Choroid plexus epithelial cell (primary cell): Measurements from ENCODE around the gene SKAP1.

Source experiments
- DNase-seq: peaks from one replicate; pipeline ENCODE4 v3.0.0-alpha.2; 2010; ENCODE audit warnings: low read depth
- H3K4me3 ChIP-seq: 2 replicates; pipeline ENCODE4 v1.5.1; 2011; ENCODE audit warnings: low read depth, mild to moderate bottlenecking, control low read depth, low read length, moderate library complexity
- CTCF ChIP-seq: conservative IDR thresholded peaks from 2 replicates; pipeline ENCODE4 v1.5.1; 2011; ENCODE audit warnings: low read depth, mild to moderate bottlenecking, control low read depth, inconsistent platforms, low read length, moderate library complexity

The SKAP1 gene

DNA sequence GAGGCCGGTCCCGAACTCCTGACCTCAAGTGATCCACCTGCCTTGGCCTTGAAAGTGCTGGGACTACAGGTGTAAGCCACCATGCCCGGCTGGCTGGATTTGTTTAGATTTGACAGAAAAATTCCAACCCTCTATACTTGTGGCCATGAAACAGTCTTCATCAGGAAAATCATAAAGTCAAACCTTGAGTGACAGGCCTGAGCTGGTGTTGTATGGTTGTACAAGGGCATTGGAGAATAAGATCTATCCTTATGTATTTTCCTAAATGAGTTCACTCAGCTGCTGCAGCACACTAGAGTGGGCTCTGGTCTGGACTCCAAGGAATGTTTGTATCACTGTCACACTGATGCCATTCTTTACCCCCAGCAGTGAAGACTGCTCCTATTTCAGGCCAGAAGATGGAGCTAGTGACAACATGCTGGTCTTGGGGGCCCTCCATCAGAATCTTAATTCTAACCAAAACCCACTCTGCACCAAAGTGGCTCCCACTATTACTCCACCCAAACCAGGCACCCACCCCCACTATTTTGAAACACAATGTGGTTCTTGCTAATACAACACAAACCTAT lies 295.0 kb downstream of the SKAP1 start:
- no peak overlapping the region for H3K4me3 ChIP-seq
- TF ChIP-seq CTCF: peak; percentile 41
- DNase-seq: peak; percentile 13

- TF ChIP-seq CTCF: no peak
- no peak overlapping the region for H3K4me3 ChIP-seq
- no peak for DNase-seq
These were observed 297.6 kb downstream of the SKAP1 start for GRCh38 chr17:48132385-48132784.

DNA sequence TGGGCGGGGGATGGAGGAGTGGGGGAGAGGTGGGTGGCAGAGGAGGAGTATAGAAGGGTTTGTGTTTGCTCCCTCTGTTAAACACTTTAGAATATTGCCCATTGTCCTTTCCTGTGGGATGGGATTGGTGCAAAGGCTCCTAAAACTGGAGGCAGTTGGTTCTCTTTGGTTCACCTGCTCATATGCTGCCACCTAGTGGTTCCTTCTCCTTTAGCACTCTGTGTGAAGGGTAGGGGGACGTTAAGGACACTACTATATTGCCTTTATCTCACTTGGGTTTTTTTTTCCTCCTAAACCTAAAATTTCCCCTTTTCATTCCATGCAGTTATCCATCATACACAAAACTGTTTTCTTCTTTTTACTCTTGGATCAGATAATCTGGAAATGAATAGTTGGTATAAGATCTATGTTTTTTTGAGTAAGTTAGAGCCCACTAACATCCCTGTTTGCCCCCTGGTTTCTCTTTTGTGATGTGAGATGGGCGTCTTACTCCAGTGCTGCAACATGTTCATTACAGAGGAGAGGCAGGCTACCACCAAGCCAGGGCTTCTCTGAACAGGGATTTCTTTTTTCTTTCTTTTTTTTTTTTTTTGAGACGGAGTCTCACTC lies 298.7 kb downstream of the SKAP1 start:
- peak; percentile 91 for TF ChIP-seq CTCF
- DNase-seq: peak; percentile 80
- no peak overlapping the region for H3K4me3 ChIP-seq

GRCh38 chr17:48129981-48130380 lies 300.0 kb downstream of the SKAP1 start:
- no peak overlapping the region for H3K4me3 ChIP-seq
- DNase-seq: no peak
- no peak for TF ChIP-seq CTCF

DNA sequence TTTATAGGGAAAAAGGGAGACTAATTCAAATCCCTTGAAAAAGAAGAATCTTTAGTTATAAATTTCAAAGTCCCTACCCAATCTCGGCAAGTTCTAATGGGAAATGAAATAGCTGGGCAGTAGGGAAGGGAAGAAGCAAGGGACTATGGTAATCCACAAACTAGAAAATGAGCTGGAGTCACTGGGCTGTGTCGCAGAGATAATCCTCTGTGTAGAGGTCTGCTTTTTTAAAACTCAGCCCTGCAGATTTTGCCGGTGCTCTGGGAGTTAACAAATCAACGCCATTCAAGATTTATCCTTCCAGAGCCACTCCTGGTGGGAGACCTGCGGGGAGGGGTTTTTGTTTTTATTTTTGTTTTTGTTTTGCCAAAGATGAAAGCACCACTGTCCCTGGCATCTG lies 301.6 kb downstream of the SKAP1 start:
- no peak for TF ChIP-seq CTCF
- DNase-seq: no peak

DNA sequence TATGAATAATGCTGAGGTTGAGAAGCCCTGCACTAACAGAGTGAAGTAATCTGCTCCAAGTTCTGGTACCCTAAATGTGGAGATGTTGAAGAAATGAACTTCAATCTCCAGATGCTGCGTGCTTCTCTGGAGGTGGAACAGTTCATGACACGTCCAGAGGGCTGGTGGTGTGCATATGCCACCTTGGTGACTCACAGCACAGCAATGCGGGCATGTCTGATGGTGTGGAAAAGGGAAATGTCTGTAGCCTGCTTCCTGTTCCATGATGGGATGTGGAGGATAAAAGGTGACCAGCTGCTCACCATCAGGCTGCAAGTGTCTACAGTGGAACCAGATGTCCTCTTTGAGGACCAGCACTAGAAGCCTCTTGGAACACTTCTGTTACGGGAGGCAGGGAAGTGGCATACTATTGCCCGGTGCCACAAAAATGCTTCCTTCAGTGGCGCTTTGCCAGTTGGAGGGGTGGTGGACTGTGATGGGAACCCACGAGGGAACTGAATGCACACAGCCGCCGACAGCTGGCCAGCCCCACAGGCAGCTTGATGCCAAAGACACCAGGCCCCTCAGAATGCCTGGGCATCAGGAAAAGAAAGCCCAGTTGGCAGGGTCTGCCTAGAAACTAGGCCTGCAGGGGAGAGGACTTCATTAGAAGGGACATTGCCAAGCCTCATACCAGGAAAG lies 302.5 kb downstream of the SKAP1 start:
- no peak for DNase-seq
- no peak for TF ChIP-seq CTCF

More for the DNA sequence above, 301.6 kb downstream of the SKAP1 start:
- H3K4me3 ChIP-seq: no peak overlapping the region

GRCh38 chr17:48126532-48126850 lies 303.5 kb downstream of the SKAP1 start:
- H3K4me3 ChIP-seq: no peak overlapping the region
- DNase-seq: no peak
- TF ChIP-seq CTCF: no peak

More for the DNA sequence above, 302.5 kb downstream of the SKAP1 start:
- H3K4me3 ChIP-seq: no peak overlapping the region
